GM18873 (cell line): Measurements from ENCODE around the gene GSX1.
"Not testable (repeated sequence)": the region's sequence is repeated elsewhere in the genome, so short reads cannot be mapped to it uniquely, and the experiment has no call there.

Experiments
- ATAC-seq: cut with Tn5 transposase; IDR thresholded peaks from one replicate; pipeline ENCODE4 v1.9.1; 2021; ENCODE audit warnings: mild to moderate bottlenecking, moderate library complexity, moderate number of reproducible peaks; ENCODE audit not compliant: unreplicated experiment, low FRiP score

The GSX1 gene

DNA sequence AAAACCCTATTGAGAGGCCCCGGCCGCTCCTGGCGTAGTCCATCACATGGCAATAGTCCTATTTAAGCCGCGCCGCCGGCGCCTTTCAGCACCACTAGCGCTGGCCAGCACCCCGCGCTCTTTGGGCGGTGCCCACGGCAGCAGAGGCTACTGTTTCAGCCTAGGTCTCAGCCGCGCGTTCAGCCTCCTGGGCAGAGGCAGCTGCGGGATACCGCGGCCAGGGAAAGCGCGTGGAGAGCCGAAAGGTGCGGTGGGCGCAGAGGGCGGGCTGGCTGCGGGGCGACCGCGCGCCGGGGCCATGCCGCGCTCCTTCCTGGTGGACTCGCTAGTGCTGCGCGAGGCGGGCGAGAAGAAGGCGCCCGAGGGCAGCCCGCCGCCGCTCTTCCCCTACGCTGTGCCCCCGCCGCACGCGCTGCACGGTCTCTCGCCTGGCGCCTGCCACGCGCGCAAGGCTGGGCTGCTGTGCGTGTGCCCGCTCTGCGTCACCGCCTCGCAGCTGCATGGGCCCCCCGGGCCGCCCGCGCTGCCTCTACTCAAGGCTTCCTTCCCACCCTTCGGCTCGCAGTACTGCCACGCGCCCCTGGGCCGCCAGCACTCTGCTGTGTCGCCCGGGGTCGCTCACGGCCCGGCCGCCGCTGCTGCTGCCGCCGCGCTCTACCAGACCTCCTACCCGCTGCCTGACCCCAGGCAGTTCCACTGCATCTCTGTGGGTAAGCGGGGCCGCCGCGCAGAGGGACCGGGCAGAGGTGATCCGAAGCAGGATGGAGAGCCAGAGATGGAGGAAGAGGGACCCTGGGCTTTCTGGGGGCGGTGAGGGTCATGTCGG lies at the start of gene GSX1:
TSS of gene GSX1 (plus strand) at position 91 of the 826 bp plus-strand sequence. CDS start at position 299, 208 bp downstream.
- ATAC-seq: no peak

DNA sequence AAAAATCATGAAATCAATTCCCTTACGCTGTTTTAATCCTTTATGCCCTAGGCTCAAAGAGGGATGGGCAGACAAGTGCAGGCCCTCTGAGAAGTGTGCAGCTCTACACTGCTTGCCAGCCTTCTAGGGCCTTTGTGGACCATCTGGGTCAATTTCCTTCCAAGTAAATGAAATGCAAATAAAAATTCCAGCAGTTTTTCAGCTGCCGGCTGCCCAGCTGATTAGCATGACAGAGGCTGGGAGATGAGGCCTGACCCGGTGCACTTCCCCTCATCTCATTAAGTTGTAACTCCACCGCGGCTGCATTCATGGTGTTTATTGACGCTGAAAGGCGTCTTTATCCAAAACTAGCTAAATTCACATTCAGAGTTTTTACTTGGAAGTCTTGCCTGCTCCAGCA lies 47.5 kb upstream of the GSX1 start:
- ATAC-seq: no peak

DNA sequence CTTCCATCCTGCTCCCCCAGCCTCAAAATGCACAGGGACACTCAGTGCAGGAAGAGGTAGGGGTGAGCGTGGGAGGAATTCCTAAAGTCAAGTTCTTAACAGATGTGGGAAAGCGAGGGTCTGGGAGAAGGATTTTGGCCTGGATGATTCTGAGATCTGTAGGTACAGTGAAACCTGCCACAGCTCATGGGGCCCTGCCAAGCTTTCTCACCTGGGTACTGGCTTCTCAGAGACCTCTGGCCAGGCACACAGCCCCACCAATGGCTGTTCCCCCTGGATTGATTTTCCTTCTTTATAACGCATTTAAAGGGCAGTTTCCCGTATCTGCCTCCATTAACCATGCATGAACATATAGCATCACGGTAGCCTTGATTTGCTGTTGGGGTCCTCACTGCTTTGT lies 47.0 kb upstream of the GSX1 start:
- no peak for ATAC-seq

DNA sequence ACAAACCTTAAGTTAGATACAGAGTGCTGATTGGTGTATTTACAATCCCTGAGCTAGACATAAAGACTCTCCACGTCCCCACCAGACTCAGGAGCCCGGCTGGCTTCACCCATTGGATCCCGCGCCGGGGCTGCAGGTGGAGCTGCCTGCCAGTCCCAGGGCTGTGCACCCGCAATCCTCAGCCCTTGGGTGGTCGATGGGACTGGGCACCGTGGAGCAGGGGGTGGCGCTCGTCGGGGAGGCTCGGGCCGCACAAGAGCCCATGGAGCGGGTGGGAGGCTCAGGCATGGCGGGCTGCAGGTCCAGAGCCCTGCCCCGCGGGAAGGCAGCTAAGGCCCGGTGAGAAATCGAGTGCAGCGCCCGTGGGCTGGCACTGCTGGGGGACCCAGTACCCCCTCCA lies 44.1 kb upstream of the GSX1 start:
- not testable (repeated sequence) for ATAC-seq

DNA sequence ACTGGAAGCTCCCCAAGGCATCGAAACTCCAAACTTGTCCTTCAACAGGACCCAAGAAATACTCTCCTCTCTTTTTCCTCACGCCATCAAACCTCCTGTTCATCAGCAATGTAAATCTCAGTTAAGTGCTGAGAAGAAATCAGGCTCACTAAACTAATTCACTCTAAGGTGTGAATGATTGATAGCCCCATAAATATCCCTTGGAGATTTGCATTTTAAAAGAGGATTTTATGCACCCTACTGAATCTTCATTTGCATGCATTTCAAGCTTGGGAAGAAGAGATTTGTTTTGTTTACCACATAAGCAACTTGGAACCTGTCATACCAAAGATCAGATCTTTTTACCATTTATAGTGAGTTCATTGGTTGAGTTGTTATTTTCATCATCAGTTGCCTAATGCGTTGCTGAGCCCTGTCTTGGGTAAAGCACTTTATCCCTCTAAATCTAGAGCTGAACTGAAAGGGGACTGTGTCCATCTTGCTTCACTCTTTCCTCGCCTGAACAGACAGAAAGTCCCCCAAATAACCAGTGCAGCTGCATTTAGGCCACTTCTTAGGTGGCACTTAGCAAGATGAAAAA lies 40.2 kb upstream of the GSX1 start:
- ATAC-seq: no peak

DNA sequence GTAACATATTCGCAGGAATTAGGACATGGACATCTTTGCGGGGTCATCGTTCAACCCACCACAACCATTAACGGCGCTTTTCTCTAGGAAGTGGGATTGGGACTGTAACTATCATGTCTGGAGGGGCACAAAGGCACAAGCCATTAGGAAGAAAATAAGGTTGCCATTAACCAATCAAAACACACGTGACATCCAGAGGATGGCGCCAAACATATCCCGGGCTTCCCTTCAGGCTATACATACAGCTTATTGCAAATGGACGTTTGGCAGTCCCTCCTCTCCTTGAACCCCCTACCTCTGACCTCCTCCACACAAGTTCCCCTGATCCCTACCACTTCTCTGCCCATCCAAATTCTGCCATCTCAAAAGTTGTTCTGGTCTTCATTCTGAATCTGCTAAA lies 26.6 kb upstream of the GSX1 start:
- no peak for ATAC-seq

DNA sequence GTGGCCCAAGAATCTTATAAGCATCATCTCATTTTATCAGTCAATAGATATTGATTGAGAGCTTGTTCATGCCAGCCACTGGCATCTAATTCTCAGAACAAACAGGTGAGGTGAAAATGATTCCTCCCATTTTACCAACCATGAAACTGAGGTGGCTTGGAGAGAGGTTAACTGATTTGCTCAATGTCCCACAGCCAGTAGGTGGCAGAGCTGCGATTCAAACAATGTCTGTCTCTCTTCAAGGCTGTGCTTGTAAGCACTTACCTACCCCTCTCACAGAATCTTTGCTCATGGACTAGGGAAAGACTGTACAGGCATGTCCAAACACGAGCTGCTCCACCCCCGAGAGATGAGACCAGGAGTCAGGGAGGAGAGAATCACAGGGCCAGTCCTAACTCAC lies 21.5 kb upstream of the GSX1 start:
- no peak for ATAC-seq

DNA sequence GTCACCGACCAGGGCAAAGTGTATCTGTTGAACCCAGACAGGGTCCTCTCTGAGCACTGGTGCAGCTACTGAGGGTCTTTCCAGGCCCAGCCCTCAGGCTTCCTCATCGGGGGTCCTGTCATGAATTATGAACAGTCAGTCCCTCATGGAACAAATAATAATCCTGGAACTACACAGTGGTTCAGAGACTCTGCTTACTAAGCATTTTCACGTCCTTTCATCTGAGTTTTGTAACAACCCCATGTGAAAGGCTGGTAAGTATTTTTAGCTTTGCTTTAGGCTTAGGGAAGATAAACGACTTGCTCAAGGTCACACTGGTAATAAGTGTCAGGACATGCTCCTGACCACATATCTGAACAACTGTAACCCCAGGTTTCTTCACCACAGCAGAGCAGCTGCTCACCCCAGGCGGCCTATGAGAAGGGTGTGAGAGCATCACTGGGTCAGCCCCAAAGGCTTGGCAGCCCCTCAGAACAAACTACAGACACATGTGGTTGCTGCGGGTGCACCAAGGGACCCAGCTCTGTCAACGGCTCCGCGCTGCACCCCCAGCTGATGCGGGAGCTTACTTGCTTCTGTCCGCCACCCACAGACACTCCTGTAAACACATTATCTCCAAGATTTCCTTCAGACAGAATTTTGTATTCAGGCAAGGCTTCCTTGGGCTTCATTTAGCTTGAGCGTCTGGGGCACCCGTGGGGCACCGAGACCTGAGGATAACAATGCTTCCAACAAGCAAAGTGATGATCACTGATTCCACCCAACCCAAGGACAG lies 19.4 kb upstream of the GSX1 start:
- ATAC-seq: no peak

DNA sequence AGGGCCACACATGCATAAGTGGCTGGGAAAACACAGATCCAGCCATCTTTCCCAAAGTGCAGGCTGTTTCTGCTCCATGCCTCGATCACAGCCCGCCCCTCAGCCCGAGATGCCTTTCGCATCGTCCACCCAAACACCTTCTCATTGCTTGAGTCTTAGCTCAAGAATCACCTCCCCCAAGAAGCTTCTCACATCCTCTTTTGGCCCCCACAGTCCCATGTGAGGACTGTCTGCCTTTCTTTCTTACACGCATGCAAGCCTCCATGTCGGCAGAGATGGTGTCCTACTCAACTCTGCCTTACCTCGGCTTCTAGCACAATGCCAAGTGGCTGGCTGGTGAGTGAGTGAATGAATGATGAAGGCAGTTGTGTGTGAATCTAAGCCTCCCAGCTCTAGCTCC lies 18.1 kb upstream of the GSX1 start:
- no peak for ATAC-seq

DNA sequence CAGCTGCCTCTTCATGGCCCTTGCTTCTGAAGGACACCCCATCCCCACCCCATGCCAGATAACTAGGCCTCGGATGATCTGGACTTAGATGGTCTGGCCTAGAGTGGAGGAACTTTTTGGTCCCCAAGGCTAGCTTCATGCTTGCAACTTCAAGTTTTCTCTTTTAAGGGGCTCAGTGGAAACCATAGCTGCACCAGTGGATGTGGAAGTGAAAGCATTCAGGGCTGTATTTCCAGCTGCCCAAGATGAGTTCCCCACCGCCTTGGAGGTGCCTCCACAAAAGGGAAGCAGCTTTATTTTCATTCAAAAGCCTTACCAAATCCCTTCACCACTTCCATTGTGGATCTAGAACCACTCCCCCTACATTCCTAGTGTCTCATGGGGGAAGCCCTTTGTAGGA lies 17.6 kb upstream of the GSX1 start:
- ATAC-seq: no peak

DNA sequence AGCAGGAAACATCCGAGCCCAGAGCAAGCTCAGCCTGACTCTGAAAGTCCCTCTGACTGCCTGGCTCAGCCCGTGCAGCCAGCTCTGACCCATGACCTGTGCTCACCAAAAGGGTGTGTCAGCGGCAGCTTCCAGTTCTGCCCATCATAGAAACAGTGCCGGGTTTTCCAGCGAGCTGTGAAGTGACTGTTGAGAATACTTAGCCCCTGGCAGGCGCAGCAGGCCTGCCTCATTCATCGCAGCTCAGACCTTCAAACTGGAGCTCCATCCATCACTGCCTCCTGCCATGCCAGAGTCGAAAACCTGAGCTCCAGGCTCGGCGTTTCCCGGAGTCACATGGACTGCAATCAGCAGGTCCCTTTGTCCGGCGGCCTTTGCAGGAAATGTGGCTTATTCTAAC lies 16.3 kb upstream of the GSX1 start:
- ATAC-seq: no peak

DNA sequence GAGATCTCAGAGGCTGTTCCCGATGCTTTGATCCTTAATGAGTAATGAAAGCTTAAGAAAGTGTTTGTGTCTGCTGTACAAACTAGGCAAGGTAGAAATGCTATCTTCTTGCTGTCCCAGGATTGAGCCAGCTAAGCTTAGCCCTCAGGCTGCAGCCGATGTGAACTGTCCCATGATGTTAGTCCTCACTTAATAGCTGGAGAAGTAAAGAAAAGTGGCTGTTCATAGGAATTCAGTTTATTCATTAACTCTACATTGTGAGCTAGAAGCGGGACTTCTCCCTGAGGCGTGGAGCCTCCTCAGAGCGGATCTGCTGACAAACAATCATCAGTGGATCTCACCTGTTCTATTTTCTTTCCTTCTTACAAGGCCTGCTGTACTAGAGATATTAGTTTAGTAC lies 10.1 kb upstream of the GSX1 start:
- ATAC-seq: no peak

DNA sequence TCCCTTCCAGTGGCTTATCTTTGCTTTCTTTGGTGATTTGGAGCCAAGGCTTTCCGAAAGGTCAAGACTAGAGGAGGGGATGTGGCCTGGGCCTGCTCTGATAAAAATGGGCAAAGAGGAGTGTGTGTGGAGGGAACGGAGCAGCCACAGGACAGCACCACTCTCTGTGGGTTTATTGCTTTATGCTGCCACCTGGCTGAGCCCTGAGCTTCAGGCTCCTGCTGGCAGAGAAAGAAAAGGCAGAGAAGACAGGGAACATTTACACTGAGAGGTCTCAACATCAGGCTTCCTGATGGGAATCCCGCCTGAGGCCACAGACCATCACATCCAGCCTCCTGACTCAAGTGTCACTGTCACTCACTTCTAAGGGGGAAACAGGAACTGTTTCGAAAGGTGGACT lies 9.2 kb upstream of the GSX1 start:
- no peak for ATAC-seq

DNA sequence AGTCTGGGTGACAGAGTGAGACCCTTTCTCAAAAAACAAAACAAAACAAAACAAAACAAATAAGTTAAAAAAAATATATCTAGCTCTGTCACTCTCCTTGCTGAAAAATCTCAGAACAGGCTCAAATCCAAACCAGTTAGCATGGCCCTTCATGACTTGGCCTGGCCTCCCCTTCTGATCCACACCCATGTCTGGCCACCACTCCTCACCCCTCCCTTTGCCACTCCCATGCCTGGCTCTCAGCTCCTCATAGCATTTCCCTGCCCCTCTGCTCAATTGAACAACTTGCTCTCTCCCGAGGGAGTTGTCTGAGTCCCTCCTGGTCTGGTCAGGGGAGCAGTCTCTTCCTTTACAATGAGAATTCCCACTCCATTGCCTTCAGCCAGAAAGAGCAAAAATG lies 4.0 kb upstream of the GSX1 start:
- no peak for ATAC-seq

DNA sequence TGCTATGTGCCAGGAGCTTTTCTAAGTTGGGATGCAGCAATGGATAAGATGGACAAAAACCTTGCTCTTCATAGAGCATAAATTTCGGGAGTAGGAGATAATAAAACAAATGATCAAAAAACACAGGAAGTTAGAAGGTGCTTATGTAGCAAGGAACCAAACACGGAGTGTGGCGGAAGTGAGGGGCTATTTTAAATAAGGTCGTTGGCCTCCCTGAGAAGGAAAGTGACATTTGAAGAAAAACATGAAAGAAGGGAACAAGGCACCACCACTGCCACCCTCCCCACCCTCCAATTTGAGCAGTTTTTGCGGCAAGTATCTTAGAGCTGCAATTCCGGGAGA lies 3.2 kb upstream of the GSX1 start:
- no peak for ATAC-seq

DNA sequence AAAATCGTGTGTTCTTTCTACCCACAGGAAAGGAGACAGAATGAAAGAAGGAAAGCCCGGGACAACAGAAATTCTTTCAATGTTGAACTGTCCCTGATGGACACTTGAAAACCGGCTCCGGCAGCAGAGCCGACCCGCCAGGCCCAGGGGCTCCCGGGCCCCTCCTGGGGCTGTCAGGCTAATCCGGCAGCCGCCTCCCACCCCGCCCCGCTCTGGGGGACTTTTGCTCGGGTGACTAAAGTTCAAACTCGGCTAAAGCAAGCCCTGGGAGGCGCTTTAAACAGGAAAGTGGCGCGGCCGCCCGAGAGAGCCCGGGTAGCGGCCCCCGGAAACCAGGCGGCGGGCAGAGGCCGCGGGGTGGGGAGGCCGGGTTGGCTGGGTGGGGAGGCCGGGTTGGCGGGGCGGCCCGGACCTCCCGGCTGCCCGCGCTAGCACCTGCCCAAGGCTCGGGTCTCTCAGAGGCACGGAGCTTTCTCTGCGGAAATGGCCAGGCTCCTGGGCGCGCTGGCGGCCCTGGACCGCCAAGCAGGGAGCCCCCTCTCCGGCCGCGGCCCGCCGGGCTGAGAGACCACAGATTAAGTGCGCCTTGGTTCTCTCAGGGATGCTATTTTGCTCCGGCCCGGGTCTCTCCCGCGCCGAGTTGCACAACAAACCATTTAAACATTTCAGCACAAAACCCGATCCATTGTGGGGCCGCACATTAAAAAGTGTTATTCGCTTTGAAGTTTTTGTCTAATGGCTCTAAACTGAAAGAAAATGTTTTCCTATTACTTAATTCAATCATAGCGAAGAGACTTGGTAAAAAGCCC lies 2.6 kb upstream of the GSX1 start:
- no peak for ATAC-seq

DNA sequence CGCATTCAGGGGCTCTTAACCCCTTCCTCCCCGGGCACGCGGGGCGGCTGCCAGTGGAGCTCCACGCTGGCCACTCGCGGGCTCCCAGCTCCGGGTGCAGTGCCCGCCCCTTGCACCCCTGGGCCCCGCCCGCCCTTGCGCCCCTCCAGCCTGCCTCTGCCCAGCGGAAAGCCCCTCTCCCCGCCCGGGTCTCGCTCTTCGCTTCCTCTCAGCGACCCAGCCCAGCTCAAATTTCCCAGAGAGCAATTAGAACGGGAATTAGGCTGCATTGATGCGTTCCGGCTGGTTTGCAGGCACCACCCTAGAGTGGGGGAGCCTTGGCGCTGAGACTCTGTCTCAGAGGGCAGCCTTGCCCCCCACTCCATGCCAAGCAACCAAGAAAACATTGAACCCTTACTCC lies 1.8 kb upstream of the GSX1 start:
- ATAC-seq: no peak

DNA sequence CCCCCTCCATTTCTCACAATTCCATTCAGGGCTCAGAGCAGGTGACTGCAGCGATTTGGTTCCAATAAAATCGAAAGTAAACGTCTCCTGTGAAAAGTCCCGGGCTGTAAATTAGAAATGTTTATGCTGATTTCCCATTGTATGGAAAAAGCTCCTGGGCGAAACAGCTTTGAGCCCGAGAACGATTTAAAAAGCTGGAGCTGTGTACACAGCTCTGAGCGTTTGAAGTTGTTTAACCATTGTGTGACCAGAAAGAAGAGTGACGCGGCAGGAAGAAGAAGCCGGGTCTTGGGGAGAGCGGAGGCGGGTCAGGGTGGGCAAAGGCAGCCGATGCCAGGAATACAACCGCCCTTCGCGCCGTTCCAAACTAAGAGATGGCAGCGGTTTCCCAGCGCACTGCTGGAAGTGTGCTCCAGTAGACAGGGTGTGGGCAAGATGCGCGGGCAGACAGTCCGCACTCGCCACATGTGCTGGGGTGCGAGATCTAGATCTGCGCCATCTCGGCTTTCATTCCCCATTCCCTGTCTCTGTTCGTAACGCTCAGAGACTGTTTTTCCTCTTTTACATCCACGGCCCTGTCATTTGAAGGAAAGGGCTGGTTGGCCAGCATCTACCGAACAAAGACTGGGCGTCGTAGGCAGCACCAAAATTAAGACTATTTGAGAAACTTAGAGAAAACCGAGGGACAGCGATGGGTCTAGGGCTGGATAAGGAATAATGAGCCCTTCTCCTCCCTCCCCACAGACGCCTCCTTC lies 960 bp upstream of the GSX1 start:
- no peak for ATAC-seq

DNA sequence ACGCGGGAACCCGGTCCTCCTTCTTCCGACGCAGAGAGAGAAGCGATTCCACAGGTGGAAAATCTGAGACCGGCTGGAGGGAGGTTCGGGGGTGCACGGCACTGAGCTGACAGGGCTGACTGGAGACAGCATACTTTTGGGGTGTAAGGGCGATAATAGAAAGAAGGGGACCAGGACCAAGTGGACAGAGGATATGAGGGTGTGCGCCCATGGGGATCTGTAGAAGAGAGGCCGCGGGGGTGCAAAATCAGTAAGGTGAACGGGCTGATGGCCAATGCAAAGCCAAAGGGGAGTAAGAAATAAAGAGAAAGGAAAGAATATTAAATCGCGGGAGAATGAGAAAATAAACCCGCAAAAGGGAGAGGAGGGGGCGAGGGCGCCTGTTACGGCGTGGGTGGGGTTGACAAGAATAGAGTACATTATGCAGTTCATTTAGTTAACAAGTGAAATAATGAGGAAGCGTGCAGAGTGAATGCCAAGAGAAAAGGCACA lies 336 bp upstream of the GSX1 start:
- no peak for ATAC-seq
